WTC11 (cell line): ENCODE data around the gene INS. TPM values are rescaled to one million over a fixed set of nuclear protein-coding genes. Genes with fewer than 3 reads are reported as not detected.

ENCODE experiments used
- ATAC-seq: fragments of 200-7000 bp; cut with Tn5 transposase; 2 replicates; pipeline ENCODE4 v1.10.0; 2021; ENCODE audit warnings: mild to moderate bottlenecking, moderate library complexity
- CTCF ChIA-PET: fragments of 300-600 bp; sonication (Branson Sonifier 250); formaldehyde crosslinking; loops from one replicate; lab custom pipeline; 2021; ENCODE audit warnings: antibody characterized with exemption; lab: Charles Lee
- POLR2A ChIA-PET: fragments of 350-600 bp; sonication (Branson Sonifier 250); formaldehyde crosslinking; loops from one replicate; lab custom pipeline; 2021; ENCODE audit warnings: antibody characterized with exemption; lab: Charles Lee
- DNase-seq: peaks from one replicate; pipeline ENCODE4 v3.0.0; 2021; ENCODE audit warnings: low spot score
- H3K27ac Mint-ChIP-seq: 2 replicates; pipeline ENCODE4 v1.8.0; 2021; ENCODE audit warnings: mixed read lengths
- H3K27me3 Mint-ChIP-seq: 2 replicates; pipeline ENCODE4 v1.8.0; 2021; ENCODE audit warnings: low read depth, mild to moderate bottlenecking, moderate library complexity, mixed read lengths
- H3K36me3 Mint-ChIP-seq: 2 replicates; pipeline ENCODE4 v1.8.0; 2021; ENCODE audit warnings: mixed read lengths
- H3K4me1 Mint-ChIP-seq: 2 replicates; pipeline ENCODE4 v1.8.0; 2022; ENCODE audit warnings: mixed read lengths
- H3K4me3 Mint-ChIP-seq: 2 replicates; pipeline ENCODE4 v1.8.0; 2021; ENCODE audit warnings: mild to moderate bottlenecking, moderate library complexity, mixed read lengths
- H3K9me3 Mint-ChIP-seq: 2 replicates; pipeline ENCODE4 v1.8.0; 2021; ENCODE audit warnings: mixed read lengths
- CBFB ChIP-seq: sonication (generic); formaldehyde crosslinking; IDR thresholded peaks from 2 replicates; pipeline ENCODE4 v1.8.1; 2022; ENCODE audit warnings: mild to moderate bottlenecking, low read depth, missing genetic modification reagents
- ELF4 ChIP-seq: sonication (generic); formaldehyde crosslinking; IDR thresholded peaks from 2 replicates; pipeline ENCODE4 v1.8.1; 2022; ENCODE audit warnings: low read depth, mild to moderate bottlenecking, moderate library complexity, missing genetic modification reagents
- FOXP4 ChIP-seq: sonication (generic); formaldehyde crosslinking; IDR thresholded peaks from 2 replicates; pipeline ENCODE4 v1.8.0; 2022; ENCODE audit warnings: mild to moderate bottlenecking, missing genetic modification reagents
- GABPB1 ChIP-seq: sonication (generic); formaldehyde crosslinking; IDR thresholded peaks from 2 replicates; pipeline ENCODE4 v1.8.1; 2023; ENCODE audit warnings: mild to moderate bottlenecking, missing genetic modification reagents
- GTF2I ChIP-seq: fragments of 250-450 bp; sonication (Bioruptor Pico); conservative IDR thresholded peaks from 2 replicates; pipeline ENCODE4 v1.4.0; 2021; ENCODE audit warnings: mild to moderate bottlenecking
- JAZF1 ChIP-seq: fragments of 250-450 bp; sonication (Bioruptor Pico); IDR thresholded peaks from 2 replicates; pipeline ENCODE4 v1.9.0; 2021; ENCODE audit warnings: moderate library complexity, mild to moderate bottlenecking, inconsistent platforms
- NFATC4 ChIP-seq: fragments of 250-450 bp; sonication (Bioruptor Pico); IDR thresholded peaks from 2 replicates; pipeline ENCODE4 v1.9.0; 2021; ENCODE audit warnings: mild to moderate bottlenecking
- NFYB ChIP-seq: sonication (generic); formaldehyde crosslinking; conservative IDR thresholded peaks from 2 replicates; pipeline ENCODE4 v1.8.0; 2022; ENCODE audit warnings: low read depth, missing genetic modification reagents
- NR1H2 ChIP-seq: sonication (generic); formaldehyde crosslinking; IDR thresholded peaks from 2 replicates; pipeline ENCODE4 v1.9.0; 2021; ENCODE audit warnings: mild to moderate bottlenecking, moderate library complexity, missing genetic modification reagents
- RELA ChIP-seq: sonication (generic); formaldehyde crosslinking; IDR thresholded peaks from 2 replicates; pipeline ENCODE4 v1.8.1; 2022; ENCODE audit warnings: missing genetic modification reagents, mild to moderate bottlenecking, borderline replicate concordance
- ZNF219 ChIP-seq: sonication (generic); formaldehyde crosslinking; IDR thresholded peaks from 2 replicates; pipeline ENCODE4 v1.8.0; 2023; ENCODE audit warnings: missing genetic modification reagents, mild to moderate bottlenecking, borderline replicate concordance
- ZNF671 ChIP-seq: fragments of 250-450 bp; sonication (Bioruptor Pico); IDR thresholded peaks from 2 replicates; pipeline ENCODE4 v1.8.0; 2021; ENCODE audit warnings: mild to moderate bottlenecking
- ZSCAN18 ChIP-seq: fragments of 250-450 bp; sonication (Bioruptor Pico); IDR thresholded peaks from 2 replicates; pipeline ENCODE4 v2.1.2; 2022; ENCODE audit warnings: mild to moderate bottlenecking, moderate library complexity
- total RNA-seq: library from RNA; stranded (reverse); gene quantifications from 3 replicates; pipeline ENCODE4 v1.2.3, GENCODE V29; 2021
- TF ChIP-seq, protein P1 (sequence below): fragments of 250-450 bp; sonication (Bioruptor Pico); IDR thresholded peaks from 2 replicates; pipeline ENCODE4 v1.9.0; 2021; ENCODE audit warnings: mild to moderate bottlenecking
- TF ChIP-seq, protein P2 (sequence below): fragments of 250-450 bp; sonication (Bioruptor Pico); IDR thresholded peaks from 2 replicates; pipeline ENCODE4 v1.9.0; 2021; ENCODE audit warnings: moderate library complexity, mild to moderate bottlenecking, inconsistent platforms, borderline replicate concordance
- TF ChIP-seq, protein P3 (sequence below): sonication (generic); formaldehyde crosslinking; IDR thresholded peaks from 2 replicates; pipeline ENCODE4 v1.8.1; 2022; ENCODE audit warnings: low read depth, mild to moderate bottlenecking, moderate library complexity, missing genetic modification reagents, borderline replicate concordance

The INS gene
- total RNA-seq, 1 experiment from 2014 or later, result not detected

DNA sequence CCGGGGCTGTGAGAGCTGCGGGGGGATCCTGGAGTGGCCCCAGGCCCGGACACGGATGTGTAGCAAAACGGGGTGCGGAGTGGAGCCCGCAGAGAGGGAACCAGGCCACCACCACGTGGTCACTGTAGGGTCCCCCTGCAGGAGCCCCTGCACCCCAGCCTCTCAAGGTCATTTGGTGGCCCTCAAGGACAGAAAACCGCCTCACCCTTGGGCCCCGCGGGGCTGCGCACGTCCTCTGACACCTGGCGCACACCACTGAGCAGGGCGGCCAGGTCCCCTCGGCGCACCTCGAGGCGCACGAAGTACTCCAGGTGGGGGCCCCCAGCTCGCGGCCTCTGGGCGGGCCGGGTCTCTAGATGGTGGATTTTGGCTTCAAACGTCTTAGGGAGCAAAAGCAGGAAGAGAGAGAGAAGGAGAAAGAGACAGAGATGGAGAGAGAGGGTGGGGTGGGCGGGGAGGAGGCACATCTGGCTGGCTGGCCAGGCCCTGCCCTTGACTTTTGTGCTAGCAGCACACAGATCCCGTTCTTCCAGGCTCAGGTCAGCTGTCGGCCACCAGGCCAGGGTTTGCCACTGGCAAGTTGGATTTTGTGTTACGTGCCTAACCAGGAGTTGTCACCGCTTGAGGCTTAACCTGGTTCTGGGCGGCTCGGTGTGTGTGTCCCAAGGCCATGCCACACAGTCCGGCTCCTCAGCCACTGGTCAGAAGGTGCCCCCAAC, 7.4 kb upstream of the INS start:
- ATAC-seq (no peak), DNase-seq (no peak)
- Mint-ChIP-seq H3K4me3 (no peak overlapping the region), H3K27ac (no peak overlapping the region), H3K27me3 (no peaks in the 10 kb centered on the region; the same call in 1 of the 2 replicates), H3K9me3 (no peaks in the 10 kb centered on the region), H3K4me1 (no peaks in the 10 kb centered on the region), H3K36me3 (no peaks in the 10 kb centered on the region)
- CTCF ChIA-PET, result interaction anchor here (0.8 to 1.9 kb wide), 2 partner anchors 17 to 252 kb away, joined by 3 to 6 read pairs; no protein-coding TSS in a partner anchor
- TF ChIP-seq ZNF671, result no peak
- no peak for TF ChIP-seq NFYB (CRISPR knock-in tag)
- TF ChIP-seq, all 79 proteins: peak for 0
- POLR2A ChIA-PET, result interaction anchor here (0.6 kb wide), 1 partner anchor 15 kb away, joined by 3 read pairs; no protein-coding TSS in a partner anchor

- H3K4me1 Mint-ChIP-seq, result no peaks in the 10 kb centered on the region
- no peak overlapping the region for H3K4me3 Mint-ChIP-seq
- no peak overlapping the region for H3K27ac Mint-ChIP-seq
- no peak for ATAC-seq
- no peak for TF ChIP-seq GTF2I (CRISPR knock-in tag)
- no peak for TF ChIP-seq ELF4 (CRISPR knock-in tag)
- TF ChIP-seq GABPB1, result no peak
- no peak for TF ChIP-seq FOXP4 (CRISPR knock-in tag)
- TF ChIP-seq, protein P1, sequence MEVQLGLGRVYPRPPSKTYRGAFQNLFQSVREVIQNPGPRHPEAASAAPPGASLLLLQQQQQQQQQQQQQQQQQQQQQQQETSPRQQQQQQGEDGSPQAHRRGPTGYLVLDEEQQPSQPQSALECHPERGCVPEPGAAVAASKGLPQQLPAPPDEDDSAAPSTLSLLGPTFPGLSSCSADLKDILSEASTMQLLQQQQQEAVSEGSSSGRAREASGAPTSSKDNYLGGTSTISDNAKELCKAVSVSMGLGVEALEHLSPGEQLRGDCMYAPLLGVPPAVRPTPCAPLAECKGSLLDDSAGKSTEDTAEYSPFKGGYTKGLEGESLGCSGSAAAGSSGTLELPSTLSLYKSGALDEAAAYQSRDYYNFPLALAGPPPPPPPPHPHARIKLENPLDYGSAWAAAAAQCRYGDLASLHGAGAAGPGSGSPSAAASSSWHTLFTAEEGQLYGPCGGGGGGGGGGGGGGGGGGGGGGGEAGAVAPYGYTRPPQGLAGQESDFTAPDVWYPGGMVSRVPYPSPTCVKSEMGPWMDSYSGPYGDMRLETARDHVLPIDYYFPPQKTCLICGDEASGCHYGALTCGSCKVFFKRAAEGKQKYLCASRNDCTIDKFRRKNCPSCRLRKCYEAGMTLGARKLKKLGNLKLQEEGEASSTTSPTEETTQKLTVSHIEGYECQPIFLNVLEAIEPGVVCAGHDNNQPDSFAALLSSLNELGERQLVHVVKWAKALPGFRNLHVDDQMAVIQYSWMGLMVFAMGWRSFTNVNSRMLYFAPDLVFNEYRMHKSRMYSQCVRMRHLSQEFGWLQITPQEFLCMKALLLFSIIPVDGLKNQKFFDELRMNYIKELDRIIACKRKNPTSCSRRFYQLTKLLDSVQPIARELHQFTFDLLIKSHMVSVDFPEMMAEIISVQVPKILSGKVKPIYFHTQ (CRISPR knock-in tag), result no peak
- no peak for TF ChIP-seq ZNF219
- TF ChIP-seq, protein P2, sequence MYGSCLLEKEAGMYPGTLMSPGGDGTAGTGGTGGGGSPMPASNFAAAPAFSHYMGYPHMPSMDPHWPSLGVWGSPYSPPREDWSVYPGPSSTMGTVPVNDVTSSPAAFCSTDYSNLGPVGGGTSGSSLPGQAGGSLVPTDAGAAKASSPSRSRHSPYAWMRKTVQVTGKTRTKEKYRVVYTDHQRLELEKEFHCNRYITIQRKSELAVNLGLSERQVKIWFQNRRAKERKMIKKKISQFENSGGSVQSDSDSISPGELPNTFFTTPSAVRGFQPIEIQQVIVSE (CRISPR knock-in tag), result no peak
- TF ChIP-seq JAZF1 (CRISPR knock-in tag), result no peak
- no peak for TF ChIP-seq CBFB
- TF ChIP-seq, all 79 proteins: peak for 0
- ChIA-PET CTCF (interaction anchor here (0.9 to 3.9 kb wide), 11 partner anchors 9 to 364 kb away, joined by 3 to 37 read pairs (median 7); no protein-coding TSS in a partner anchor), POLR2A (interaction anchor here (0.6 kb wide), 1 partner anchor 14 kb away, joined by 3 read pairs; no protein-coding TSS in a partner anchor)
- H3K27me3 Mint-ChIP-seq, result no peaks in the 10 kb centered on the region
- H3K36me3 Mint-ChIP-seq, result no peaks in the 10 kb centered on the region
- DNase-seq, result no peak
- H3K9me3 Mint-ChIP-seq, result no peaks in the 10 kb centered on the region
Observed at GRCh38 chr11:2167141-2168045, 6.4 kb upstream of the INS start.

- H3K36me3 Mint-ChIP-seq, result no peaks in the 10 kb centered on the region
- ChIA-PET POLR2A (no interaction called here), CTCF (interaction anchor here (0.9 to 3.9 kb wide), 21 partner anchors 8 to 514 kb away, joined by 3 to 37 read pairs (median 5); no protein-coding TSS in a partner anchor)
- H3K27me3 Mint-ChIP-seq, result no peaks in the 10 kb centered on the region
- no peak overlapping the region for H3K4me3 Mint-ChIP-seq
- DNase-seq (peak; percentile 75), ATAC-seq (peak; percentile 76)
- H3K27ac Mint-ChIP-seq, result no peak overlapping the region
- no peaks in the 10 kb centered on the region for H3K9me3 Mint-ChIP-seq
- no peaks in the 10 kb centered on the region for H3K4me1 Mint-ChIP-seq
- TF ChIP-seq RELA (CRISPR knock-in tag) (peak; percentile 57; the same call in 1 of the 2 replicates), ZNF219 (peak; percentile 39; the same call in 1 of the 2 replicates), ZSCAN18 (CRISPR knock-in tag) (no peak), NFATC4 (CRISPR knock-in tag) (no peak), NR1H2 (CRISPR knock-in tag) (no peak), FOXP4 (CRISPR knock-in tag) (no peak; the same call in none of the 2 replicates)
- TF ChIP-seq, protein P3, sequence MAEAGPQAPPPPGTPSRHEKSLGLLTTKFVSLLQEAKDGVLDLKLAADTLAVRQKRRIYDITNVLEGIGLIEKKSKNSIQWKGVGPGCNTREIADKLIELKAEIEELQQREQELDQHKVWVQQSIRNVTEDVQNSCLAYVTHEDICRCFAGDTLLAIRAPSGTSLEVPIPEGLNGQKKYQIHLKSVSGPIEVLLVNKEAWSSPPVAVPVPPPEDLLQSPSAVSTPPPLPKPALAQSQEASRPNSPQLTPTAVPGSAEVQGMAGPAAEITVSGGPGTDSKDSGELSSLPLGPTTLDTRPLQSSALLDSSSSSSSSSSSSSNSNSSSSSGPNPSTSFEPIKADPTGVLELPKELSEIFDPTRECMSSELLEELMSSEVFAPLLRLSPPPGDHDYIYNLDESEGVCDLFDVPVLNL (CRISPR knock-in tag), result no peak
Observed at GRCh38 chr11:2166091-2166851, 5.3 kb upstream of the INS start.
